H1 (cell line): ENCODE results near the gene ANKFN1. TPM values are rescaled to one million over a fixed set of nuclear protein-coding genes. Genes with fewer than 3 reads are reported as not detected.

Experiments
- GABPA ChIP-seq: IDR thresholded peaks from 2 replicates; pipeline ENCODE4 v1.6.1; 2011; ENCODE audit warnings: mild to moderate bottlenecking, low read length, moderate library complexity, borderline replicate concordance; ENCODE audit not compliant: insufficient read depth
- POLR2A ChIP-seq, 2 experiments: IDR thresholded peaks; 1 replicate in 1 of 2; 2 replicates in 1 of 2; pipeline ENCODE4 v1.6.1; 2011; ENCODE audit warnings: low read depth in 2 of 2, low read length in 2 of 2, mild to moderate bottlenecking in 2 of 2; ENCODE audit errors: control extremely low read depth in 1 of 2
- RAD21 ChIP-seq, 2 experiments: IDR thresholded peaks in 1 of 2; conservative IDR thresholded peaks in 1 of 2; 2 replicates each; pipeline ENCODE4 v1.6.1; 2011; ENCODE audit warnings: low read depth in 2 of 2, low read length in 2 of 2, improper control_type of control experiment in 1 of 2, inconsistent platforms in 1 of 2, mild to moderate bottlenecking in 1 of 2, moderate library complexity in 1 of 2
- SIX5 ChIP-seq: IDR thresholded peaks from 2 replicates; pipeline ENCODE4 v1.6.1; 2011; ENCODE audit warnings: mild to moderate bottlenecking, low read depth, low read length
- polyA plus RNA-seq, 7 experiments: library from polyadenylated mRNA; depleted of rRNA in 3 of 7; stranded (reverse) in 5 of 7; unstranded in 2 of 7; fragments of >200 nt in 5 of 7; fragments of 200-250 nt in 2 of 7; gene quantifications; 1 replicate in 5 of 7; 2 replicates in 1 of 7; 4 replicates in 1 of 7; pipeline versions ENCODE4 v1.2.1 to v1.2.3, GENCODE V29; 2011 to 2013; ENCODE audit warnings: missing spikeins in 2 of 7, mixed read lengths in 2 of 7
- total RNA-seq: library from RNA; stranded (reverse); fragmentation: NEBNext Ultra II Directional; extraction: Animal tissue kit (Norgen Biotek cat#: 25700); gene quantifications from 2 replicates; pipeline ENCODE4 v1.2.1, GENCODE V29; 2021
- TF ChIP-seq, protein P1 (sequence below): IDR thresholded peaks from 2 replicates; pipeline ENCODE4 v1.6.1; 2012; ENCODE audit warnings: low read length, inconsistent platforms

Gene ANKFN1
- total and polyA plus RNA-seq, 2 of the 8 experiments (the other 6 are each of a cell fraction or from before 2014, with no cell fraction given), result not detected

DNA sequence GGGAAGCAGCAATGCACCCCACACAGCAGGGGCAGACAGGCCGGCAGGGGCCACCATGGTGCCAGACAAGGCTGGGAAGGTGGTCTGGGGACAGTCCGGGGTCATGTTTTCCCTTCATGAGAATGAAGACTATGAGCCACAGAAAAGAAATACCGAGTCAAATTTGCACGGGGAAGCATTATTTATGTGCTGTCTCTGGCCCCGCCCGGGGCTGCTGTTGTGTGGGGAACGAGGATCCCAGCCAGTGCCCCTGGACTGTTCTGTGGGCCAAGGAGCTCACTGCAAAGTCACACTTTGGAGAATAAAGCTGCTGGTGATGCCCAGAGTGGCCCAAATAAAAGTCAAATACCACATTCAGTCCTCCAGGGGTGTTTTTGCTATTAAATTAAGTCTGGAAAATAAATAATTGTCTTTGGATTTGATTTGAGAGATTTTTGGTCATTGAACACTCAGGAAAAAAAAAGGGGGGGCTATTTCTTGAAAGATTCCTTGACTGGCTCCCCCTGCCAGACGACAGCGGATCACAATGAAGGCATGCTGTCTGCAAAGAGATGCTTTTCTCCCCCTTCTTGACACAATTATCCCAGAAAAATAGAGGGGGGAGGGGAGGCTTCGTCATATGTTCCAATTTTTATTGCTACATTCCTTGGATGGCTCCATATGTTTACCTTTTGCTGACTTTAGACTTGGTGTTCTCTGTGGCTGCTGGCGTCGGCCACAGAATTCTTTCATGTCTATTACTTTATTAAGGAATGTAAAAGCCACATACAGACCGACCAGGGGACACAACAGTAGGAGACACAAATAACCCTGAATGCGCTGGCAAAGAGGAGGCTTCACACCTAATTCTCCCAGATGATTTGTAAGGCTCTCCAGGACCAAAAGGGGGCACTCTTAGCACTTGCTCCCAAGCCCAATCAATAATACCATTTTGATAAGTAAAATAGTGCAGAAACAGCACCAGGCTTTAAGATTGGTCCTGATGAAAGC, 27.1 kb upstream of the ANKFN1 start (continued):
- peak; percentile 88 to 91 for TF ChIP-seq RAD21 (IDR thresholded peaks at IDR 0.05 in 1 of 2, conservative IDR thresholded peaks at IDR 0.05 in 1 of 2; ENCODE audit: low read depth in 2 of 2, low read length in 2 of 2)
- no peak for TF ChIP-seq GABPA
- TF ChIP-seq, protein P1, sequence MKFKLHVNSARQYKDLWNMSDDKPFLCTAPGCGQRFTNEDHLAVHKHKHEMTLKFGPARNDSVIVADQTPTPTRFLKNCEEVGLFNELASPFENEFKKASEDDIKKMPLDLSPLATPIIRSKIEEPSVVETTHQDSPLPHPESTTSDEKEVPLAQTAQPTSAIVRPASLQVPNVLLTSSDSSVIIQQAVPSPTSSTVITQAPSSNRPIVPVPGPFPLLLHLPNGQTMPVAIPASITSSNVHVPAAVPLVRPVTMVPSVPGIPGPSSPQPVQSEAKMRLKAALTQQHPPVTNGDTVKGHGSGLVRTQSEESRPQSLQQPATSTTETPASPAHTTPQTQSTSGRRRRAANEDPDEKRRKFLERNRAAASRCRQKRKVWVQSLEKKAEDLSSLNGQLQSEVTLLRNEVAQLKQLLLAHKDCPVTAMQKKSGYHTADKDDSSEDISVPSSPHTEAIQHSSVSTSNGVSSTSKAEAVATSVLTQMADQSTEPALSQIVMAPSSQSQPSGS, result no peak
- TF ChIP-seq SIX5, result no peak
- TF ChIP-seq POLR2A (IDR thresholded peaks at IDR 0.05; ENCODE audit: control extremely low read depth in 1 of 2, low read depth in 2 of 2, low read length in 2 of 2), result no peak
